ENCODE results near the gene FBLN5.

FBLN5 gene, protein sequence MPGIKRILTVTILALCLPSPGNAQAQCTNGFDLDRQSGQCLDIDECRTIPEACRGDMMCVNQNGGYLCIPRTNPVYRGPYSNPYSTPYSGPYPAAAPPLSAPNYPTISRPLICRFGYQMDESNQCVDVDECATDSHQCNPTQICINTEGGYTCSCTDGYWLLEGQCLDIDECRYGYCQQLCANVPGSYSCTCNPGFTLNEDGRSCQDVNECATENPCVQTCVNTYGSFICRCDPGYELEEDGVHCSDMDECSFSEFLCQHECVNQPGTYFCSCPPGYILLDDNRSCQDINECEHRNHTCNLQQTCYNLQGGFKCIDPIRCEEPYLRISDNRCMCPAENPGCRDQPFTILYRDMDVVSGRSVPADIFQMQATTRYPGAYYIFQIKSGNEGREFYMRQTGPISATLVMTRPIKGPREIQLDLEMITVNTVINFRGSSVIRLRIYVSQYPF

DNA sequence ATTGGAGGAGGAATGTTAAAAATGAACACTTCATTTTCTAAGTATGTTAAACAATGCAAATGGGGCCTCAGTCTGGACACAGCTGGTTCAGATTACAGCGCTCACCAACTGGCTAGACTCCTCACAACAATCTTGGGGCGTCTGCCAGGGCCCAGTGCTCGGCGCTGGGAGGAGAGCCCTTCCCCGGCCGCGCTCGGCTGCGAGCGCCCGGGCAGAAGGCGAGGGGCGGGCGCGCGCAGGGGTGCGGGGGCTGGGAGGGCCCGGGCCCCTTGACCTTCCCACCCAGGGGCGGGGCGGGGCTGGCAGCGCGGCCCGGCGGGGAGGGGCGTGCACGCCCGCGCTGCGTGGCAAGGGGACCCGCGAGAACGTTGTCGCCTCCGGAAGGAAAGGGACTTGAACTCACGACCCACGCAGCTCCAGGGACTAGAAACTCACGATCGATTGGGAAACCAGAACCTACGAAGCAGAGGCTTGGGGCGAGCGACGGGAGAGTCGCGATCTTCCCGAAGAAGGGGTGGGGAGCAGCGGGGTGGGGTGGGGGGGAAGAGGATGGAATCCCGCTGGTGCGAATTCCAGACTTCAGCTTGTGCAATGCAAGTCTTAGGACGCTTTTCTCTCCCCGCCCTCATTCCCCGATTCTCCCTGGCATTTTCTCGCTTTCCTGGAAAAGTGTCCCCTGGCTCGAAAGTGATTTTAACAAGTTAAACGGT is at the start of gene FBLN5:
Gene FBLN5, minus strand, starts transcription at position 220 of the 710 bp plus-strand sequence. CDS start 465 bp downstream, outside the sequence.
- peak; percentile 71 to 73 for ATAC-seq

DNA sequence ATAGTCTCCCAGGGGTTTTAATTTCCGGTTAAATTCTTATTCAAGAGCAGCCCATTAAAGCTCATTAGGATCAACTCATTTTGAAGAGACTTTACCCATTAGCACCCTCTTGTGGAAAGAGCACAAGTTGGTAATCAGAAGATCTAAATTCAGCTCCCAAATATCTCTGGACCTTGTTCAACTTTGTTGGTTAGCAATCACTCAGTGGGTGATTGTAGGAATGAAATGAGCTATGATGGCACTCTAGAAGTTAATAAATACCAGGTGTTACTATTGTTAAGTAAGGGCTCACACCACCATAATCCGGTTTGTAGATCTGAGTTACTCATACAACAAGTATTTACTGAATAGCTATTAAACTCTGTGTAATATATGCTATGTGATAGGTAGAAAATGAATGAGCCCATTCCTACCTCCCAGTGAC is 49.5 kb upstream of the FBLN5 start:
- peak; percentile 41 to 71 for ATAC-seq

DNA sequence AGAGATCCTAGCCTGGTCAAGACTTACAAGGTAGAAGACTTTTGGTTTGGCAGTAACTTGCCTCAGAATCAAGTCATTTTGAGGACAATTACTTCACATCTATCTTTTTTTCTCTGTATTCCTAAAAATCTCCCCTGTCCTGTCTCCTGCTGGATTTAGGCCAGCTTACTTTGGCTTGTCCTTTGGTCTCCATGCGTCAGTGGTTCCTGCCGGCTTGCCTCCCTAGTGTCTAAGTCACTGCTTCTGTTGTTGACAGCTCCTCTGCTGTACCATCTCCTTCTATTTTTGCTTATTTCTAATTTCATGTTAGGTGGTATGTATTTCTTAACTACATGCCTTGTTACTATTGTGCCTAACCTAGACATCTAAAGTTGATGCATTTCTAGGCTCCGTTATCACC is 39.7 kb upstream of the FBLN5 start:
- no peak for ATAC-seq

DNA sequence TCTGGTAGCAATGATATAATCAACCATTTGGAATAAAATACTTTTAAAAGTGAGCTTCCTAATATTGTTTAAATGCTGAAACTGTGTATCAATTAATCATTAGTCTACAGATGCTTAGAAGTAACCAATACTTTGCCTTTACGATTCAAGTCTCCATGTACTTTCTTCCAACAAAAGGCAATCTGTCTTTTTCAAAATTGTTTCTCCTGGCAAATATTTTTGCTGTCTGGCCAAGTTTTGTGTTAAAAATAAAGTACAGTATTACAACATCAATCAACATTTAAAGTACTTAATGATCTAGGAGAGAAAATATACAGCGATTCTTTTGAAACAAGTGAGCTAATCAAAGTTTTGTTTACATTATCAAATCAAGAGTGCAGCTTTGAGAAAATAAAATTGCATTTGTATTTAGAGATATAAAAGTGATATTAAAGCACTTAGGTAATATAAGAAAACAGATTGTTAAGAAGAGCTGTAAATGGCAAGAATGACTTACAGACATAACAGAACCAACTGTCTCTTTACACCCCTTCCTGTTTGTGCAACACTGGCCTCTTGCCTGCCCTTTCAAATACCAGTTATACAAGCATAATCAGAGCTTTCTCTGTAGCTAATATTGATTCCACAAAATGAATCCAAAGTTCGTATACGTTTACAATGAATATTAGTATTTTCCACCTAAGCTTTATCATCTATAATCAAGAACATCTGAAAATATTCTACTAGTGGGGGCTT is 38.2 kb upstream of the FBLN5 start:
- no peak for ATAC-seq

DNA sequence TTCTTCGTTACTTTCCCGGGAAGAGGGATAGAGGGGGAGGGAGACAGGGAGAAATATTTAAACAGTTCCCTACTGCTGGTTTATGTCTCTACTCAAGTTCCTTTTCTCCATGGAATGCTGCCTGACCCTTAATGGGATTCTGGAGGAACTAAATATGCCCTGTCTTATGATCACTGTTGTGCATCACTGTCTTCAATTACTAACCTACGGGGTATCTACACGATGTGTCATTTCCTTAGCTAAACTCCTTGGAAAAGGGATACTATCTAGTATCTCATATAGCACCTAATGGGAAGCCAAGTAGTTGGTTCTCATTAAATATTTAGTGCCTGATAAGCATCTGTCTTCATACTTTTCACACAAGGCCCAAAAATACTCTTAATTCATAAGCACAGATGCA is 37.5 kb upstream of the FBLN5 start:
- ATAC-seq, result no peak

DNA sequence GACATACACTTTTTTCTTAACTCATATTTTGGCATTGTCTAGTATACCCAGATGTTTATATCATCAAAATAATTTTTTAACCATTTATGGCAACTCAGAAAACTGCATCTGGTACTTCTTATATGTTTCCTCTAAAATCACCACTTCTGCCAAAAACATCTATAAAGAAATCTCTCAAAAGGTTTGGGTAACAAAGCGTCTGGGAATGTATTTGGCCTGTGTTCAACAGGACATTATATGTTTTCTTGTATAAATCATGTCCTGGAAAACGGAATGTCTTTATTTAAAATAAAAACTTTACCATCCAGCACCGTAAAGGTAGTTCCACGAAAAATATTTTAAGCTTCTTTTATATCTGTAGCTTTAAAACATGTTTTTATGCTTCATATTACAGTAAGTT is 36.1 kb upstream of the FBLN5 start:
- ATAC-seq, result no peak

DNA sequence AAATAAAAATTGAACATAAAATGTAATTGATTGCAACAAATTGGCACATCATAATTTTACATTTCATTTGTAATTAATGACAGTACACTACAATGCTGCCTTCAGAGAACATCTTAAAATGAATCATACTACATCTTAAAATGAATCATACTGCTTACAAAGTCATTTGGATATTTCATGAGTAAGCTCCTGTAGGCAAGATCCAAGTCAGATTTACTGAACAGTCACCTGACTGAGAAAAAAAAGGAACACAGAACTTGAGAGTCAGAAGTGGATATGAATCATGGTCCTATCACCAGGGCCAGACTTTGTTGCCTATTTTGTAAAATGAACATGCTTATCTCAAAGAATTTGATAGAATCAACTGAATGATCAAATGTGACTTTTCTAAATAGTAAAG is 32.7 kb upstream of the FBLN5 start:
- ATAC-seq, result peak; percentile 96

DNA sequence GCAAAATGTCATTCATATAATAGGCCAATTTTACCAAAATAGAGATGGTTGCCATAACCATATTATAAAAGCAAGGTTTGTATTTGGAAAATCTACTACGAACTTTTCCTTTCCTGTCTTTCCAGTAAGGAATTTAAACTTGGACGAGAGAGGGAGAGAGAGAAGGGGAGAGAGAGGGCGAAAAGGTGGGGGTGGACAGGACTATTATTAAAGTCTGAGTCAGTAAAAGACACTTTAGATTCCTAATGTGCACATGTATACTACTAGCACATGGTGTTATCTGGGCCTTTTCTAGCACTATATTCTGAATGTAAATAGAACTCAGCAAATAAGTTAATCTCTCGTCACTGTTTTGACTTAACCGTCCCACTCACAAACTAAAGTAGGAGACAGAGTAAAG is 30.4 kb upstream of the FBLN5 start:
- ATAC-seq, result no peak

DNA sequence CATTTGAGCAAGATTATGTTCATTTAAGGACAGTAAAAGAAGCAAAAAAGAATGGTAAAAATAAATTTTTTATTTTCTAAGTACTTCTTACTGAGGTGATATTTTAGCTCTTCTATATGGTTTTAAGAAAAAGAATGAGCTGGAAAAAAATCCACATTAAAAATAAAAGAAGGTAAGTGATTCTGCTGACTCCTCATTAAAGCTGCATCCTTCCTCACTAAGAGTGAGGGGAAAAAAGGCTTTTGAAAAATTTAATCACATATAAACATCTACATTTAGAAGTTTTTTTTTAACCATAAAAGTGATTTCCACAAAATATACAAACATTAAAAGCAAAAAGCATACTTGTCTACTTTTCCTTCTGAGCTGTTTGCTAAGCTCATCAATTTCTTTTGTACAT is 28.3 kb upstream of the FBLN5 start:
- no peak for ATAC-seq

DNA sequence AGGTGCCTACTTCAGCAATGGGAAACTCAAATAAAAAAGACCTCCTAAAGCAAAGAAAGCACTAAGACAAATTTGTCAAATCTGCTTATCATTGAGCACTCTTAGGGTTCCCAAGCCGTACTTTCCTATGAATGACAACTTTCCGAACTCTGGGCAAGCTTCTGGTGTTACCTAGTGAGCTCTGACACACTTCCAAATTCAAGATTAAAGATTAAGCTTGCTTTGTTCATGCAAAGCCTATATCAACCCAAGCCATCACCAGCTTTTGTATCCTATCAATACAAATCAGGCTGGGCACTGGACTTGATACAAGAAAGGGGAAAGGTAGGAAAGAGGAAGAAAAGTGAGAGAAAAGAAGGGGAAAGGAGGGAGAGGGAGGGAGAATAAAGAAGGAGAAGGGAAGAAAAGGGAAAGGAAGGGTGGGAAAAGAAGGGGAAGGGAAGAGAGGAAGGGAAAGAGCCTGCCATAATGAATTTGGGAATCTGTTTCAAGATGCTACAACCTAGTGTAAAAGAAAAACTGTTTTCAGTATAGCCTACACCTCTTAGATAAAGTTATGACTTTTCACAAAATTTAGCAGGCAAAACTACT is 23.8 kb upstream of the FBLN5 start:
- no peak for ATAC-seq

DNA sequence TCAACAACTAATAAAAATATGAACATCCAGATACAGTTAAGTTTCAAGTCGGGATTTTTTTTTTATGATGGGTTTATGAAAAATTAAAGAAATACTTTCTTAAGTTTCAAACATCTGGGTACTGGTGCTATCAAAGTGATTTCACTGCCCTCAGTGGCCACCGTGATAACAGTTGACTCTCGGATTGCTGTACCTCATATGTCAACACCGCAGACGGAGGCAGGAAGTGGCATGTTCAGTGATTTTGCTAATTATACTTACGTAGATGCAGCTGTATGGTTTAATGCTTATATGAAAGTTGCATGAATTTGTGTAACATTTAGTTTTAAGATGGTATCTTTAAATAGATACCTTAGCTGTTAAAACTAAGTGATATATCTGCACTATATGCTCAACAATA is 20.8 kb upstream of the FBLN5 start:
- peak; percentile 86 to 93 for ATAC-seq

DNA sequence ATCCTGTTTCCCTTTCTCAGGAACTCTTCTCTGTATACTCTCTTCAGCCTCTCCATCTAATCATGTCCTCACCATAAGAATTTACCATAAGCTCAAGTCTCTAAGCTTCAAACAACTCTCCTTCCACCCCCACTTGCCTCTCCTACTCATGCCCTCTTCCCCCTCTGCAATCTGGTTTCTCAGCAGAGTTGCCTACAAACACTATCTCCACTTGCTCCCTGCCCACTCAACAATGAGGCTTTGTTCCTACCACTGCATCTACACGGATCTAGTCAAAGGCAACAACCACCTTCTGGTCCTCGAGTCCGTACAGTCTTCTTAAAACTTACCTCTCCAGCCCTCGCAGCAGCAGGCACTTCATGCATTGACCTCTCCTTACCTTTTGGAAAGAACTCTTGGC is 17.2 kb upstream of the FBLN5 start:
- no peak for ATAC-seq

DNA sequence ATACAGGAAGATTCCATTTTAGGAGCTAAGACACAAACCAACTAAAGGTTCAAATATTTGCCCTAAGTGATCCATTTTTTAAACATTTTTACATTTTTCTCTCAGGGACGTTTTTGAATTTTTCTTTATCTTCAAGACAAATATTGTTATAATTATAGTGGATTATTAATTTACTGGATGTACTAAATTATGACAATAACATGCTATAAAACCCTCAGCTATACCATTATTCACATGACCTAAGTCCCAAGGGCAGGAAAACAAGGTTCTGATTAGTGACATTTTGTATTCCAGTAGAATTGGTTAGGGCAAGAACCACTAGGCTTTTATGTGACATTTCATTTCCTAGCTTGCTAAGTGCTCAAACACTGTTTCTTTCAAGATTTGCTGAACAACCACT is 16.5 kb upstream of the FBLN5 start:
- ATAC-seq, result no peak

DNA sequence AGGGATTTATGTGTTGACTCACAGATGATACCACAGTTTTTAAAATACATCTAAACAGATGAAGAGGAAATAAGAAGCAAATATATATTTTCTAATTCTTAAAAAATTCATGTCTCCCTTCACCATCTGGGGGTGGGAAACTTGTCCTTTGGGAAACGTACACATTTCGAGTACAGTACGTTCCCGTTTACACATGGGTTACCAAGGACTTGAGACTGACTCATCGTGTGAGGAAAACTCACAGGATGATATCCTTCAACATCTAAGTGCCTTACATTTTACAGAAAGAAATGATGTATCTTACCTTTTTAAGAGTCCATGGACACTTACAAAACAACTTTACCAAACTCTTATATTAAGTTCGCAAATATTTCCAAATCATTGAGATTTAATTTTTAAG is 16.0 kb upstream of the FBLN5 start:
- ATAC-seq, result no peak

DNA sequence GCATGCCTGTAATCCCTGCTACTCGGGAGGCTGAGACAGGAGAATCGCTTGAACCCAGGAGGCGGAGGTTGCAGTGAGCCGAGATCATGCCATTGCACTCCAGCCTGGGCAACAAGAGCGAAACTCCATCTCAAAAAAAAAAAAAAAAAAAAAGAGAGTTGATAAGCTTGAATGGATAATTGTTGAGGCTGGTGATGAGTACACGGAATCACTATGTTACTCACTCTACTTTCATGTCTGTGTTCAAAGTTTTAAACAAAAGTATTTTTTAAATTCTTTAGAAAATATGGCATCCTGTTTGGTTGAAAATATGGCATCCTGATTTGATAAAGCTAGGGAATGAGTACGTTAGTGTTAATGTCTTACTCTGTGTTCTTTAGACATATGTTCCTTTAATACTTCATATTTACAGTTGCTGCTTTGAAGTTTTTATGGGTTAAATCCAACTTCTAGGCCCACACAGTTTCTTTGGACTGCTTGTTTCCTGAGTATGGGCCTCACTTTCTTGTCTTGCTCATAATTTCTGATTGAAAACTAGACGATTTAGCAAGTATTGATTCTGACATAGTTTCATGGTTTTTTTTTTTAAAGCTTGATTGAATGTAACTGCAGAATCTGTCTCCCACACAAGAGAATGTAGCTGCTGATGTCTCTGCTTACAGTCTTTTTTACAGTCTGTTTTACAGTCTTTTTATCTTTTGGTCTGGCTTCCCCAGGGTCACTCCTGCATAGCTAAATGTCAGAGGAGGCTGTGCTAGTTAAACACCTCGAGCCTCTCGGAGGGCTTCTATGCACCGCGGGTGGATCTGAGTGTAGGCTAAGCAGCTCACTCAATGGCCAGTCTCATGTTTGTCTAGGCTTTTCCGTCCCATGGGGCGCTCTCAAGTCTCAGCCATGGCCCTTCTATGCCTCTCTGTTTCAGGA is 14.1 kb upstream of the FBLN5 start:
- peak; percentile 61 to 62 for ATAC-seq

DNA sequence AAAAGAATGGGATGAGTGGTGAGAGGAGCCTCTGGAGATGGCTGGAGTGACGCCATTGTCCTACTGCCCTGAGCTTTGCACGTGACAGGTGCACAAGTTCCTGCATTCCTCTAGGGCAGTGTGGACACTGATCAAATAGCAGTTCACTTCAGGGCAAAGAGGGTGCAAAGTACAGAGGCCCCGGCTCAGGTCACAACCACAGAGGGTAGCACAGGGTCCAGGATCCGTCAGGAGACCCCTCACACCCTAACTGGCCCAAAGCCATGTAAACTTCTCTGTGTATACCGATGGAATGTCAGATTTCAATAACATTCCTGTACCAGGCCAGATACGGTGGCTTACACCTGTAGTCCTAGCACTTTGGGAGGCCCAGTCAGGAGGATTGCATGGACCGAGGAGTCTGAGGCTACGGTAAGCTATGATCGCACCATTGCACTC is 10.4 kb upstream of the FBLN5 start:
- ATAC-seq, result no peak

DNA sequence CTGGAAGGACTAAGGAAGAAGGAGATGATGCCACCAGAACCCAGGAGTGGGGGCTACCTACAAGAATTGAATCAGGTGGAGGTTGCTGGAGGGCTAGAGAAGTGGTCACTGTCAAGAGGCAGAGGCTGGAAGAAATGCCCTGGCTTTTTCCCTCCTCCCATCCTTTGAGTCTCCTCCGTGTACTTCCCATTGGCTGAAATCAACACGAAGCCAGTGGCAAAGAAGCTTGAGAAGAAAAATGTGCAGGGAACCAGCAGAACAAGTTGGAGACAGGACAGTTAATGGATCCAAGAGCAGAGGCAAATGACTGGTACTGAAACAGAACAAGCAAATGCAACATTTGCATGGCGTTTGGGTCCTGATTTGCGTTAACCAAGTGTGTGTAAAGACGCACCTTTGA is 9.1 kb upstream of the FBLN5 start:
- ATAC-seq, result no peak

DNA sequence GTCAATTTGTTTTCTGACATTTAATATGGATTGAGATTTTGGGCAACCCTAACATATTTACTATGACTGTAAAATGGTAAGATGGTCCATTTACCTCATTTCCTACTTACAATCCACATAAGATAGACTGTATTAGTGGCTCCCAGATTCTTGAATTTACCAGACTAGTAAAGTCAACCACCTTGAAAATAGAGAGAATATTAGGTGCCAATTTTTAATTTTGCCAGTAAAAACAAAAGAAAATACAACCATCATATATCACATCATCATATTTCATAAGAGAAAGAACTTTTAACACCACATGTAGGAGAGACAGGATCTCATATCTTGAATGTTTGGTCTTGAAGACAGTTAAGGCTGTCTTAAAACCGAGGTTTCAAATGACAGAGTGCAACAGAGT is 7.7 kb upstream of the FBLN5 start:
- ATAC-seq, result no peak

DNA sequence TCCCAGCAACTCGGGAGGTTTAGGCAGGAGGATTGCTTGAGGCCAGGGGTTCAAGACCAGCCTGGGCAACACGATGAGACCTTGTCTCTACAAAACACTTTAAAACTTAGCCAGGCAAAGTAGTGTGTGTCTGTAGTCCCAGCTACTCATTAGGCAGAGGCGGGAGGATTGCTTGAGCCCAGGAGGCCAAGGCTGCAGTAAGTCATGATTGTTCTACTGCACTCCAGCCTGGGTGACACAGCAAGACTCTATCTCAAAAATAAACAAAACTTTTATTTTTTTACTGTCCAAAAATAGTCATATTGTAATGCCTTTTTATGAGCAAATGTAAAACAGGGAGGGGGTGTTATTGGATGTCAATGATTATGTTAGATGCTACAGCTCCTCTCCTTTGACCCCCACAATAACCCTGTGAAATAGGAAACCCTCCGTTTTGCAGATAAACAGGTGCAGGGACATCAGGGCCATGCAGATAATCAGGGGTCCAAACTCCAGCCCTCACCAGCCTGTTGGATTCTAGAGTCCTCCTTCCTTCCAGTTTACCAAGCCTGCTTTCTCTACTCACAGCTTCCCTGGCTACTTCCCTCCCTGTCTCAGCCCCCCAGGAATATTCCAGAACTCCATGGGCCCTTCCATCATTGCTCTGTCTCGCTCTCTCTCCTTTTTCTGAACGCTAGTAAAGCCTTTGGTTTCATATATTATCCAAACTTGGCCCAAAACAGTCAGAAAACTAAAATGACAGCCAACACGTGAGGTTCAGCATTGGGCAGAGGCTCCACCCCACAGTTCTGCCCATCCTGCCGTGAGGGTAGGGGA is 5.9 kb upstream of the FBLN5 start:
- ATAC-seq, result no peak

DNA sequence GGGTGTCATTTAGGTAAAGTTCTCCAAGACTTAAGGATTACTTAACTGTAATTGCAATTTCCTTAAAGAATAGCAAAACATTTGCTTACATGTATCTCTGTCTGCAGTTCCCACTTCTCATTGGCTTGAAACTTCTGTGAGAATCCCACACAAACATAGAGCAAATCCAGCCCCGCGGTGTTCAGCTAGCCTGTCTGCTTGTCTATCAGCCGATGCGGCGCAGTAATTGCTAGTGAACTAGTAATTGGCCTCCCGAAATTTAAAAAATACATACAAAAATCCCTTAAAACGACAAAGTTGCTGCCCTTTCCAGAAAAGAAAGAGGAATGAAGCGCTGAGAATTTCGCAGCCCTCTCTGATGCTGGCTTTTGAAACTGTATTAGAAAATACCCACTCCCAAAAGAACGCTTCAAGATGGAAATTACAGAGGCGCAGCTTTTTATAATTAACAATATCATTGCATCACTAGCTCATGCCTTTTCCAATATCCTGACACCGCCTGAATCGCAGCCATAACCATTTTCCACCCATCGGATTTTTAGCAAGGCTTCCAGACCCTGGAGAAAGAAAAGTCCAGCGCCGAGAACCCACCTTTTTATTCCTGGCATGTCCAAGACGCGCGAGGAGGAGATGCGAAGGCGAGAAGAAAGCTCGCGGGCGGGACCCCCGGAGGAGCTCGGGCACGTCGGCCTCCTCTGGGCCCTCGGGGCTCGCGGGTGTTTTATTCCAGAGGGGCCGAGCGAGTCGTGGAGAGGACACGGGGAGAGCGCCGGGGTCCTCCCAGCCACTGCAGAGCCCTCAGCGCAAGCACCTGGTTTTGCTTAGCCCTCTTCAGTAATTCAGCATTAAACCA is 646 bp downstream of the FBLN5 start:
- peak in 1 of 2 donors; percentile 17 for ATAC-seq
